ENCODE results near the gene TCF19. TPM values are rescaled to one million over a fixed set of nuclear protein-coding genes. Genes with fewer than 3 reads are reported as not detected.
"Not testable (repeated sequence)": the region's sequence is repeated elsewhere in the genome, so short reads cannot be mapped to it uniquely, and the experiment has no call there.

Gene TCF19
- total and polyA plus RNA-seq, 12 donors: 1.6 to 7.3 (median 2.7) TPM

DNA sequence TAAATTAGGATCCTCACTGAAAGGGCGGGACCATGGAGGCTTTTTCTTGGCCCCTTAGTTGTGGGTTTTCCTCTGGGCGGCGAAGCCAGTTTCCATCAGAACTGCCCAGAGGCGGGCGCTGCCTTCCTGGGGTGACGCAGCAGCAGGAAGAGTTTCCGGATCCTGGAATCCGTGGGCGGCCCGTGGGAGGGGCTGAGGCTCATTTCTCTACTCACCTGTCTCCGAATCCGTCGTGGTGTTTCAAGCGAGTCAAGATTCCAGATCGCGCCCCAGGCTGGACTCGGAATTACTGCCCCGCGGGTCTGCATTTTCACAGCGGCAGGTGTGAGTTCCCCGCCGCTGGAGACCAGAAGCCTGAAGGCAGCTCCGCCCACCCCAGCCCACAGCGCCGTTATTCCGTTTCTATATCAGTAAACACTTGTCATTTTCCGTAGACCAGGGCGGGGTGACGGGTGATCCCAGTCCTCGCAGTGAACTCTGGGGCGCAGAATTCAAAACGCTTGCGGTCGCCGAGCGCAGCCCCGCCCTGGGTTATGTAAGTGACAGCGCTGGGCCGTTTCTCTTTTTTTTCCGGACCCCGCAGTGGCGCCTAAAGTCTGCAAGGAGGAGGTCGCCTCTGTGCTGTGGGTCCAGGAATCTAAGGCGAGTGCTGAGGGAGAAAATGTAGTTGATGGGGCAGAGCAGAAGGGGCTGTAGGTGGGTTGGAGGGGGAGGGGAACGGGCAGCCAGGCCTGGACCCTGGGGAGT lies 39.3 kb downstream of the TCF19 start:
- Histone ChIP-seq H3K27ac (peak overlapping the region; percentile 91 to 100 (median 98)), H3K4me3 (peak overlapping the region; percentile 47 to 79 (median 64)), H3K4me1 (peaks cover 0 to 43% (median 19%) of the 10 kb centered on the region in 9 donors), H3K27me3 (no peaks in the 10 kb centered on the region), H3K9me3 (peaks cover 0 to 15% (median 0%) of the 10 kb centered on the region in 11 donors), H3K36me3 (peaks cover 0 to 8% (median 0%) of the 10 kb centered on the region in 9 donors)
- WGBS, 2 donors: 0 to 1% methylated on average over 45 of the region's 45 CpGs
- intact Hi-C loops (cut with DNase I): loop anchor here in 9 of 10 donors (1.0 to 10.0 kb wide), 9 partner anchors 73 to 247 kb away; partner anchors contain the start of genes HLA-C (in 6 of the 9) and HLA-B (in 2 of the 9)
- TF ChIP-seq, protein P1, sequence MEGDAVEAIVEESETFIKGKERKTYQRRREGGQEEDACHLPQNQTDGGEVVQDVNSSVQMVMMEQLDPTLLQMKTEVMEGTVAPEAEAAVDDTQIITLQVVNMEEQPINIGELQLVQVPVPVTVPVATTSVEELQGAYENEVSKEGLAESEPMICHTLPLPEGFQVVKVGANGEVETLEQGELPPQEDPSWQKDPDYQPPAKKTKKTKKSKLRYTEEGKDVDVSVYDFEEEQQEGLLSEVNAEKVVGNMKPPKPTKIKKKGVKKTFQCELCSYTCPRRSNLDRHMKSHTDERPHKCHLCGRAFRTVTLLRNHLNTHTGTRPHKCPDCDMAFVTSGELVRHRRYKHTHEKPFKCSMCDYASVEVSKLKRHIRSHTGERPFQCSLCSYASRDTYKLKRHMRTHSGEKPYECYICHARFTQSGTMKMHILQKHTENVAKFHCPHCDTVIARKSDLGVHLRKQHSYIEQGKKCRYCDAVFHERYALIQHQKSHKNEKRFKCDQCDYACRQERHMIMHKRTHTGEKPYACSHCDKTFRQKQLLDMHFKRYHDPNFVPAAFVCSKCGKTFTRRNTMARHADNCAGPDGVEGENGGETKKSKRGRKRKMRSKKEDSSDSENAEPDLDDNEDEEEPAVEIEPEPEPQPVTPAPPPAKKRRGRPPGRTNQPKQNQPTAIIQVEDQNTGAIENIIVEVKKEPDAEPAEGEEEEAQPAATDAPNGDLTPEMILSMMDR (IDR thresholded peaks at IDR 0.05): no peak
- DNase-seq (peak; percentile 88 to 95), ATAC-seq (peak; percentile 89 to 95 (median 92))

DNA sequence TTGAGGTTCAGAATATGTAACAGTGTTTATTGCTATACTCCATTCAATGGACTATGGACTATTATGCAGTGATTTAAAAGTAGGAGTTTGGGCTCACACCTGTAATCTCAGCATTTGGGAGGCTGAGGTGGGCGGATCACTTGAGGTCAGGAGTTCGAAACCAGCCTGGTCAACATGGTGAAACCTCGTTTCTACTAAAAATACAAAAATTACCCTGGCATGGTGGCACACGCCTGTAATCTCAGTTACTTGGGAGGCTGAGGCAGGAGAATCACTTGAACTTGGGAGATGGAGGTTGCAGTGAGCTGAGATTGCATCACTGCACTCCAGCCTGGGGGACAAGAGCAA lies 40.7 kb downstream of the TCF19 start:
- DNase-seq, H3K27me3 ChIP-seq, ATAC-seq, H3K36me3 ChIP-seq: not testable (repeated sequence)
- Histone ChIP-seq H3K27ac (peak overlapping the region in 5 of 10 donors; percentile 91 to 100 (median 97)), H3K9me3 (peaks cover 0 to 15% (median 0%) of the 10 kb centered on the region in 11 donors), H3K4me1 (peaks cover 0 to 57% (median 28%) of the 10 kb centered on the region in 9 donors), H3K4me3 (peak overlapping the region in 4 of 10 donors; percentile 68 to 79 (median 76))
- WGBS, 2 donors: 93 to 99% methylated on average over 4 of the region's 4 CpGs
- intact Hi-C loops (cut with DNase I): loop anchor here in 8 of 10 donors (2.0 to 10.0 kb wide), 4 partner anchors 72 to 246 kb away; partner anchors contain the start of gene HLA-C (in 5 of the 8)

DNA sequence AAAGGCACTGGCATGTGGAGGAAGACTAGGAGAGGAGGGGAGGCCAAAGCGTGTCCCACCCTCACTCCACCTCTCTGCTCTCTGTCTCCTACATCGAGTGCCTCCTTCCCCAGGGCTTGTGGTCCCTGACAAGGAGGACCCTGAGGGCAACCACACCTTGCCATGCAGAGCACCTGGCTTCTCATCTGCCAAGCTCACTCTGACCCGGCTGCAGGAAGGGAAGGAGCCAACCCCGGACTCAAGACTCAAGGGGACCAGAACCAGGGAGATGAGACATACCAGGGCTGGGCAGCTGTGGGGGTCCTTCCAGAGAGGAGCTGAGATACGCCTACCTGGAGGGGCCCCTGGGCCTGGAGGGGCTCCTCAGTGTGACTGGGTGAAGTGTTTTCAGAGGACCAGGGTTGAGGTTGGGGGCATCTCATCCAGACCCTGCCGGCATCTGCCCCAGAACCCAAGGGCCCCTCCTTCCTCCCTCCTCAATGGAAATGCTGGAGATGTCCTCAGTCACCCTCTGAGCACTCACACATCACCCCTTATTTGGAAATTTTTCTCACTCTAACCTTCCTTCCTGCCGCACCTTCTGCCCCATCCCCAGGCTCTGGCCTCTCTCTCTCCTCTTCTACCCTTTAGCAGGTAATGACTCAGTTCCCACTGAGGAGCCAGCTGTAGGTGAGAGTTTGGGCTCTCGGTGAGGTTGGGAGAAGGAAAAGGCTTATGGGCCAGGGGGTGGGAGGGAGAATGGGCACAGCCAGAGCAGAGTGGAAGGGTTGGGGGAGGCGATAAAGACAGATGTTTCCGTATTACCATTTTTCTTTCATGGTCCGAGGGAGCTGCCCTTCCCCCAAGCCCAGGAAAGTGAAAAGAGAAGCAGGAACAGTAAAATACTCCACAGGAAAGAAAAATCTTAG lies 44.1 kb downstream of the TCF19 start:
- WGBS, 2 donors: 61 to 63% methylated on average over 11 of the region's 11 CpGs
- TF ChIP-seq, protein P1 (IDR thresholded peaks at IDR 0.05): no peak
- Histone ChIP-seq H3K36me3 (peaks cover 0 to 8% (median 0%) of the 10 kb centered on the region in 9 donors), H3K4me3 (peak overlapping the region in 2 of 10 donors; percentile 11 to 56), H3K4me1 (peaks cover 0 to 59% (median 26%) of the 10 kb centered on the region in 9 donors), H3K27me3 (no peaks in the 10 kb centered on the region), H3K9me3 (peaks cover 0 to 15% (median 0%) of the 10 kb centered on the region in 11 donors), H3K27ac (peak overlapping the region in 8 of 10 donors; percentile 29 to 95 (median 82))
- intact Hi-C loops (cut with DNase I): loop anchor here in 1 of 10 donors (5.0 kb wide), 1 partner anchor 70 kb away; the partner anchor contains the start of gene HLA-C
- DNase-seq: no peak
- no peak for ATAC-seq

DNA sequence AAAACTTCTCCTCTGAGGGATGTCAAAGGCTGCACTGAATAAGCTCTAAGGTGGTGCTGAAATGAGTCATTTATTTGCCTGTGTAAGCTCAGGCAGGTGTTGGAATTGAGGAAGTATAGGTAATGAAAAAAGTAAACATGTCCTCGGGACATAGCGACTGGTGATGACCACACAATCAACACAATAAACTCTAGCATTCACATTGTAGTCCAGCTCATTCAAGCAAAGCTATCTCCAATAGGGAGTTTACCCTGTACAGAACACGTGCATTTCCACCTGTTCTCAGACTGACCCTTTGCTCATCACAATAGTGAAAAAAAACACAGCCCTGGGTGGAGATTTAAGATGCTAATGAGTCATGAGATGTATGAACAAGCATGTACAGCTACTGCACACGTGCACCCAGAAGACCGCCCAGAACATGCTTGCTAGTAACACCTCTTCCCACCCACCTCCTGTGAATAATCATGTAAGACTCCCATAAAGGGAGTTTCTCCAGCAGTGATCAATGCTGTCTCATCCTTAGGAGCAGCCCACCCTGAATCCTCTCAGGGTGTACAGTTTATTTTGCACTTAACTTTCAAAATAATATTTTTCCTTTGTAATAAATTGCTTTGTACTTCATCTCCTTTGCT lies 45.1 kb downstream of the TCF19 start:
- 52 to 68% methylated on average over 5 of the region's 5 CpGs for WGBS, 2 donors
- H3K4me1 ChIP-seq: peaks cover 0 to 59% (median 25%) of the 10 kb centered on the region in 9 donors
- intact Hi-C loops (cut with DNase I): loop anchor here in 1 of 10 donors (5.0 kb wide), 1 partner anchor 69 kb away; the partner anchor contains the start of gene HLA-C

More for the DNA sequence above, 45.1 kb downstream of the TCF19 start:
- peak overlapping the region in 9 of 10 donors; percentile 3 to 56 (median 50) for H3K4me3 ChIP-seq
- H3K27me3 ChIP-seq: no peaks in the 10 kb centered on the region
- ATAC-seq (peak in 6 of 8 donors; percentile 19 to 61 (median 26)), DNase-seq (no peak)
- H3K9me3 ChIP-seq: peaks cover 0 to 15% (median 0%) of the 10 kb centered on the region in 11 donors
- peaks cover 0 to 8% (median 0%) of the 10 kb centered on the region in 9 donors for H3K36me3 ChIP-seq
- TF ChIP-seq, protein P1 (IDR thresholded peaks at IDR 0.05): no peak
- peak overlapping the region; percentile 55 to 95 (median 80) for H3K27ac ChIP-seq
